Measurements from ENCODE around the gene LRRK2.

GRCh38 chr12:40313928-40314327, 89.1 kb downstream of the LRRK2 start:
- TF ChIP-seq GATA3 (IDR thresholded peaks at IDR 0.05; ENCODE audit: low read depth, low read length) (no peak), GATA2 (IDR thresholded peaks at IDR 0.05; ENCODE audit: low read depth, low read length) (no peak)

Data from SH-SY5Y (cell line).